Adrenal gland (tissue), 12 donors: Measurements from ENCODE around the gene HLA-DRA. TPM values are rescaled to one million over a fixed set of nuclear protein-coding genes. Genes with fewer than 3 reads are reported as not detected.

Experiments
- DNase-seq, 7 donors: peaks; one replicate each; pipeline ENCODE4 v3.0.0-alpha.2; 2019 to 2020
- H3K27ac ChIP-seq, 5 donors: fragments of 200-600 bp; sonication (generic) in 4 of 5; 1 replicate in 3 of 5; 2 replicates in 2 of 5; pipeline versions ENCODE4 v1.5.1 to v1.8.0; 2016 to 2020; ENCODE audit warnings: mild to moderate bottlenecking in 1 of 5
- H3K27me3 ChIP-seq: fragments of 200-600 bp; 2 replicates; pipeline ENCODE4 v1.8.0; 2021
- H3K36me3 ChIP-seq, 2 donors: fragments of 200-600 bp; replicated peaks in 1 of 2; 1 replicate in 1 of 2; 2 replicates in 1 of 2; pipeline versions ENCODE4 v1.5.1 to v1.8.0; 2018 to 2022
- H3K4me1 ChIP-seq, 2 donors: fragments of 200-600 bp; replicated peaks in 1 of 2; 1 replicate in 1 of 2; 2 replicates in 1 of 2; pipeline versions ENCODE4 v1.5.1 to v1.8.0; 2018 to 2021
- H3K4me3 ChIP-seq, 4 donors: fragments of 200-600 bp; sonication (generic) in 3 of 4; one replicate each; pipeline ENCODE4 v1.5.1; 2016 to 2018
- H3K9me3 ChIP-seq, 3 donors: fragments of 200-600 bp; sonication (generic) in 1 of 3; replicated peaks in 1 of 3; 1 replicate in 2 of 3; 2 replicates in 1 of 3; pipeline versions ENCODE4 v1.5.1 to v1.8.0; 2016 to 2021
- POLR2A ChIP-seq, 2 donors: fragments of 450-650 bp; IDR thresholded peaks; one replicate each; pipeline ENCODE4 v1.6.1; 2017; ENCODE audit warnings: antibody characterized with exemption in 2 of 2, mild to moderate bottlenecking in 2 of 2, moderate library complexity in 1 of 2
- WGBS, 4 donors: extraction: QIAGEN DNeasy Blood & Tissue Kit in 2 of 4; methylation state at CpG; one replicate each; pipeline versions ENCODE4 v1.1.5 to v1.1.7; 2013 to 2017; 5-methylcytosine and 5-hydroxymethylcytosine counted together
- intact Hi-C, 2 donors: fragments of 100-400 bp; cut with DNase I; formaldehyde crosslinking; loops; one replicate each; pipeline versions ENCODE4 v1.14.1 to v1.15.0; 2022 to 2023
- polyA plus RNA-seq, 3 donors: library from polyadenylated mRNA; stranded (reverse); fragments of 200-250 nt in 2 of 3; fragments of 350-450 nt in 1 of 3; fragmentation: Illumina TruSeq in 1 of 3; extraction: RNeasy Lipid Tissue Mini Kit (QIAGEN cat#74804) in 1 of 3; gene quantifications; one replicate each; pipeline ENCODE4 v1.2.3, GENCODE V29; 2013 to 2014
- total RNA-seq, 9 donors: library from RNA; depleted of rRNA in 4 of 9; stranded (reverse); fragments of >200 nt in 4 of 9; fragments of 120-200 nt in 1 of 9; fragmentation: NEBNext Ultra II Directional in 1 of 9; extraction: Animal tissue kit (Norgen Biotek cat#: 25700) in 1 of 9; gene quantifications; one replicate each; pipeline versions ENCODE4 v1.1.0 to v1.2.4, GENCODE V29; 2013 to 2023
- TF ChIP-seq, protein P1 (sequence below), 6 experiments: fragments of 450-650 bp in 4 of 6; fragments of 200-600 bp in 2 of 6; sonication (generic) in 1 of 6; IDR thresholded peaks; 1 replicate in 5 of 6; 2 replicates in 1 of 6; pipeline versions ENCODE4 v1.5.1 to v1.8.0; 2016 to 2021; ENCODE audit warnings: antibody characterized with exemption in 6 of 6, mild to moderate bottlenecking in 2 of 6, moderate library complexity in 1 of 6
- donor health status: healthy with polysubstance abuse.
- donor health status: Bipolar disorder and iron deficiency.
- donor health status: DM: yes; HTN: yes; CAD: no.
- donor health status: DM: no; HTN: no; CAD: no.
- donor health status: DM: no; HTN: no; CAD: no.
- donor health status: DM: yes; HTN: yes; CAD: no.

The HLA-DRA gene
- total and polyA plus RNA-seq, 12 donors = 36.8 to 1,447 (median 462) TPM

DNA sequence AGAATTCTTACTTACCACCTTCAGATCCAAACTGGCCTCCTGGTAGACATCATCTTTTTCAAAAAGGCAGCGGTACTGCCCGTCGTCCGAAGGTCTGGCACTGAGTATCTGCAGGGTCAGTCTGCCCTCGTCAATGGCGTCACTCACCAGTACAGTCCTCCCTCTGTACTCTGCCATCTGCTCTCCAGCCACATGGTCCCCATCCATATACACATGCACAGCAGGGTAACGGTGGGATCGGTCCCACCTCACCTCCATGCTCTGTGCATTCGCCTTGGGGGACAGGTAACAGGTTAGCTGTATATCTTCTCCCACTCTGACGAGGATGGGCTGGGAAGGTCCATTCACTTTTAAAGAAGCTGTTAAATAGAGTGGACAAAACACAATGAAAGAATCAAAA is 43.7 kb upstream of the HLA-DRA start:
- Histone ChIP-seq H3K27ac (no peak overlapping the region), H3K9me3 (no peaks in the 10 kb centered on the region), H3K4me1 (peaks cover 0 to 9% of the 10 kb centered on the region in 2 donors), H3K4me3 (no peak overlapping the region), H3K27me3 (peaks cover 4% of the 10 kb centered on the region), H3K36me3 (no peaks in the 10 kb centered on the region)
- no peak for DNase-seq
- intact Hi-C loops = no loop called here
- TF ChIP-seq, protein P1, sequence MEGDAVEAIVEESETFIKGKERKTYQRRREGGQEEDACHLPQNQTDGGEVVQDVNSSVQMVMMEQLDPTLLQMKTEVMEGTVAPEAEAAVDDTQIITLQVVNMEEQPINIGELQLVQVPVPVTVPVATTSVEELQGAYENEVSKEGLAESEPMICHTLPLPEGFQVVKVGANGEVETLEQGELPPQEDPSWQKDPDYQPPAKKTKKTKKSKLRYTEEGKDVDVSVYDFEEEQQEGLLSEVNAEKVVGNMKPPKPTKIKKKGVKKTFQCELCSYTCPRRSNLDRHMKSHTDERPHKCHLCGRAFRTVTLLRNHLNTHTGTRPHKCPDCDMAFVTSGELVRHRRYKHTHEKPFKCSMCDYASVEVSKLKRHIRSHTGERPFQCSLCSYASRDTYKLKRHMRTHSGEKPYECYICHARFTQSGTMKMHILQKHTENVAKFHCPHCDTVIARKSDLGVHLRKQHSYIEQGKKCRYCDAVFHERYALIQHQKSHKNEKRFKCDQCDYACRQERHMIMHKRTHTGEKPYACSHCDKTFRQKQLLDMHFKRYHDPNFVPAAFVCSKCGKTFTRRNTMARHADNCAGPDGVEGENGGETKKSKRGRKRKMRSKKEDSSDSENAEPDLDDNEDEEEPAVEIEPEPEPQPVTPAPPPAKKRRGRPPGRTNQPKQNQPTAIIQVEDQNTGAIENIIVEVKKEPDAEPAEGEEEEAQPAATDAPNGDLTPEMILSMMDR (IDR thresholded peaks at IDR 0.05) = no peak
- no peak for TF ChIP-seq POLR2A (IDR thresholded peaks at IDR 0.05)
- 84 to 92% (median 89%) methylated on average over 10 of the region's 10 CpGs for WGBS, 4 donors

DNA sequence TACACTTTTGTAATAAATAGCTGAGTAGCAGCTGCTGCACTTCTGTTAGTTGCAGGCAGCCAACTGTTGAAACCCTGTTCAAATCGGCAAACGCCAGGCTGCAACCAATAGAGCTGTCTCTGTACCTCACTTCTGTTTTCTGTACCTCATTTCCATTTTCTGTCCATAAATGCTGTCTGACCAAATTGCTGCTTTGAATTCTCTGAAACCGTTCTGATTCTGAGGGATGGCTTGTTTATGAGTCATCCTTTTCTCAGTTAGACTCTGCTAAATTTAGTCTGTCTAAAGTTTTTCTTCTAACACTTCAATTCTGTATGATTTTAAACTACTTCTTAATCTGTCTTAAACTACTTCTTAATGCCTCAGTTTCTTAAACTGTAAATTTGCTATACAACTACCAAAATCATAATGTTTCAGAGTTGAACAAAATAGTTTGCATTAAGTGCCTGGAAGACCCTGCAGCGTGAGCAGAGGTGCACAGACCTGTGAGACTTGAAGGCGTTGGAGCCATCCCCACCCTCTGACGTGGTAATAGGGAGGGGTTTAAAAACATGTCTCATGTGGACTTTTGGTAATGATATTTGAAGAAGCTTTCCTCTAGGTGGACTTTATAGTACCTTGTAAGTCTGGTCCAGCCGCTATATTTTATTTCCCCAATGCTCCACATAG is 42.3 kb upstream of the HLA-DRA start:
- Histone ChIP-seq H3K36me3 (no peaks in the 10 kb centered on the region), H3K27ac (no peak overlapping the region), H3K9me3 (no peaks in the 10 kb centered on the region), H3K4me1 (peaks cover 0 to 9% of the 10 kb centered on the region in 2 donors), H3K4me3 (no peak overlapping the region), H3K27me3 (peaks cover 6% of the 10 kb centered on the region)
- TF ChIP-seq, protein P1 (IDR thresholded peaks at IDR 0.05) = no peak
- no peak for TF ChIP-seq POLR2A (IDR thresholded peaks at IDR 0.05)
- no peak for DNase-seq
- WGBS, 4 donors = 76 to 79% (median 78%) methylated on average over 7 of the region's 7 CpGs
- intact Hi-C loops = no loop called here

DNA sequence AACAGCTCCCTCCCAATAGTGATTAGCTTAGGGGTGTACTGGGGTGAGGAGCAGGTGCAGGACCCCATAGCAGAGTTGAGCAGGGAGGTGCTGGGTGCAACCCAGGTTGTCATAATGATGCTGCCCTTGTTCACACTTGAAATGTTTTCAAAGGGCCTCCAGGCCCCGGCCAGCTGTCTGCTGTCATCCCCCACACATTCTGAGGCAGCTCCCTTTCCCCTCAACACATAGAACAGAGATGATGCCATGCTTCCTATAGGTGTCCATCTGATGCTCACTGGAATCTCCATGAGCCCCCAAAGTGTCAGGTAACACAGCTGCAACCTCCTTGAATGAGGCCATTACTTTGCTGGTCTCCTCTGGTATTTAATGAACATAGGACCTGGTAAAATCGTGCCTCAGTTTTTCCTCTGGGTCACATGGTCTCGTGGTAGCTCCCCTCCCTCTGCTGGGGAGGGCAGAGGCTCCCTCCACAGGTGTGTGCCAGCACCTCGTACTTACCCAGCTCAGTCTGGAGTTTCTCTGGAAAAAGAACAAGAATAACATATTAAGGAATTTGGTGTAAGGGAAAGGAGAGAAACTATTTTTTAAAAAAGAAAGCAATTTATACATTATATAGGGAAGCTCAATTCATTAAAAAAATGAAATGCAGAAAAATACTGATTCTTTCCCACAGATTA is 38.3 kb upstream of the HLA-DRA start:
- no peaks in the 10 kb centered on the region for H3K36me3 ChIP-seq
- no peak for DNase-seq
- TF ChIP-seq, protein P1 (IDR thresholded peaks at IDR 0.05) = no peak
- TF ChIP-seq POLR2A (IDR thresholded peaks at IDR 0.05) = no peak
- peaks cover 15% of the 10 kb centered on the region for H3K27me3 ChIP-seq
- no peak overlapping the region for H3K4me3 ChIP-seq
- intact Hi-C loops = no loop called here
- no peaks in the 10 kb centered on the region for H3K9me3 ChIP-seq
- H3K4me1 ChIP-seq = no peaks in the 10 kb centered on the region
- no peak overlapping the region for H3K27ac ChIP-seq
- WGBS, 4 donors = 30 to 45% (median 41%) methylated on average over 4 of the region's 4 CpGs

DNA sequence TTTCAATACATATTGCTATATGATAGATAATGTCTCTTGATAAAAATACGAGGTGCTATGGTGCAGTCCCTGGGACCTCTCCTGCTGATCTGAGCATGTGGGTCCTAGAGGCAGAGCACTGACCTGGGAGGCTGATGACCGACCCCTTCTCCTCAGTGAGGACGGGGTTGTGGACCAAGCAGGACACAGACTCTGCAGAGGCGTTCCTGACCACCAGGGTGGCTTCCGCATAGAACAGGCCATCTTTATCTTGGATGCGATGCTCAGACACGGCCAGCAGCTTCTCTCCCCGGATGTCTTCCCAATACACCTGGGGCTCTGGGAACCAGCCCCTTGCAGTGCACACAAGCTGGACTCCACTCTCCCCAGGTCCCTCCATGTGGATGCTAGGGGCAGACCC is 36.9 kb upstream of the HLA-DRA start:
- no peak for DNase-seq

More for the DNA sequence above, 36.9 kb upstream of the HLA-DRA start:
- Histone ChIP-seq H3K36me3 (no peaks in the 10 kb centered on the region), H3K4me3 (no peak overlapping the region), H3K27ac (no peak overlapping the region), H3K4me1 (no peaks in the 10 kb centered on the region), H3K27me3 (peaks cover 24% of the 10 kb centered on the region), H3K9me3 (no peaks in the 10 kb centered on the region)
- WGBS, 4 donors = 61 to 76% (median 63%) methylated on average over 4 to 8 of the region's 8 CpGs
- intact Hi-C loops = no loop called here
- TF ChIP-seq, protein P1 (IDR thresholded peaks at IDR 0.05) = no peak
- no peak for TF ChIP-seq POLR2A (IDR thresholded peaks at IDR 0.05)
